HG02763 (cell line): ENCODE results near the gene IGFBP5.

Experiments
- ATAC-seq: cut with Tn5 transposase; IDR thresholded peaks from one replicate; pipeline ENCODE4 v1.9.1; 2021; ENCODE audit warnings: mild to moderate bottlenecking, moderate library complexity; ENCODE audit not compliant: unreplicated experiment

Gene IGFBP5

GRCh38 chr2:216695401-216695821 lies at the start of gene IGFBP5:
TSS of gene IGFBP5 (minus strand) at chr2:216695549. CDS start at chr2:216694775, 774 bp downstream.
- ATAC-seq: no peak

- no peak for ATAC-seq
These were observed 48.4 kb upstream of the IGFBP5 start for GRCh38 chr2:216743781-216744180.

GRCh38 chr2:216742411-216742810 lies 47.1 kb upstream of the IGFBP5 start:
- ATAC-seq: no peak

- no peak for ATAC-seq
These were observed 45.9 kb upstream of the IGFBP5 start for GRCh38 chr2:216741223-216741593.

GRCh38 chr2:216740557-216741222 lies 45.3 kb upstream of the IGFBP5 start:
- no peak for ATAC-seq

- ATAC-seq: no peak
These were observed 43.7 kb upstream of the IGFBP5 start for GRCh38 chr2:216739035-216739434.

- no peak for ATAC-seq
These were observed 42.3 kb upstream of the IGFBP5 start for GRCh38 chr2:216737676-216738075.

GRCh38 chr2:216736326-216736725 lies 41.0 kb upstream of the IGFBP5 start:
- no peak for ATAC-seq

GRCh38 chr2:216735668-216736067 lies 40.3 kb upstream of the IGFBP5 start:
- no peak for ATAC-seq

- ATAC-seq: no peak
These were observed 39.7 kb upstream of the IGFBP5 start for GRCh38 chr2:216735086-216735485.

GRCh38 chr2:216733046-216733445 lies 37.7 kb upstream of the IGFBP5 start:
- no peak for ATAC-seq

- no peak for ATAC-seq
These were observed 37.0 kb upstream of the IGFBP5 start for GRCh38 chr2:216732334-216732733.

- ATAC-seq: no peak
These were observed 36.1 kb upstream of the IGFBP5 start for GRCh38 chr2:216731465-216731864.

GRCh38 chr2:216730871-216731270 lies 35.5 kb upstream of the IGFBP5 start:
- no peak for ATAC-seq

- ATAC-seq: no peak
These were observed 32.2 kb upstream of the IGFBP5 start for GRCh38 chr2:216727346-216728122.

GRCh38 chr2:216724190-216724589 lies 28.8 kb upstream of the IGFBP5 start:
- ATAC-seq: no peak

GRCh38 chr2:216721141-216721540 lies 25.8 kb upstream of the IGFBP5 start:
- no peak for ATAC-seq

- no peak for ATAC-seq
These were observed 25.4 kb upstream of the IGFBP5 start for GRCh38 chr2:216720722-216721121.

GRCh38 chr2:216717907-216718615 lies 22.7 kb upstream of the IGFBP5 start:
- ATAC-seq: no peak

- no peak for ATAC-seq
These were observed 22.1 kb upstream of the IGFBP5 start for GRCh38 chr2:216717491-216717901.

GRCh38 chr2:216716109-216716508 lies 20.8 kb upstream of the IGFBP5 start:
- ATAC-seq: no peak
